HG03039 (cell line): ENCODE data around the gene SLC9A7.
"Not testable (repeated sequence)": the region's sequence is repeated elsewhere in the genome, so short reads cannot be mapped to it uniquely, and the experiment has no call there.

ENCODE experiments used
- ATAC-seq: cut with Tn5 transposase; IDR thresholded peaks from one replicate; pipeline ENCODE4 v1.9.1; 2021; ENCODE audit warnings: mild to moderate bottlenecking, moderate library complexity; ENCODE audit not compliant: unreplicated experiment

SLC9A7 gene

DNA sequence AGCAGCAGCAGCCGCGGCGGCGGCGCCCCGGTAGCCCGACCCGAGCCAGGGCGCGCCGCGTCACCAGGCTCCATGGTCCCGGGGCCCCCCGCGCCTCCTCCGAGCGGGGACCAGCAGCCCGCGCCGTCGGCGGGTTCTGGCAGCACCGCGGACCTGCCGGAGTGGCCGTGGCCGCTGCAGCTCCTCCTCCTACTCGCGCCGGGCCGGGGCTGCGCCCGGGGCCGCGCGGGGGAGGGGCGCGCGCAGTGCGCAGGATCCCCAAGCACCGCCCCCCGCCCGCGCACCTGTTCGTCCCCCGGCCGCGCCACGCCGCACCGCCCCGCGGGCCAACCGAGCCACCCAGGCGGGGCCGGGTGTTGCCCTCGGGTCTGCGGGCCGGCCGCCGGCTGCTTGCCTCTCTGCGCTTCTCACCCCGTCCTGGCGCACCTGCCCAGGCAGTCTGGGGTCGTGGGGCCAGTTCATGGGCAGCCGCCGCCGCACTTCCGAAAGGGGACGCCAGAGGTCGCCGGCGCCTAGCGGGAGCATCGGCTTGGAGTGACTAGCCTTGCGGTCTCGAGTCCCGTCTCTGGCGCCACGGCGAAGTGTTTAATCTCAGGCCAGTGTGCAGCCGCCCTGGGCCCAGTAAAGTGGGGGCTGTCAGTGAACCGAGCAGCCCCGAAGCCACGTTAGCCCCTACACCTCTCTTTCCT, at the start of gene SLC9A7:
TSS of gene SLC9A7 (minus strand) at position 163 of the 689 bp plus-strand sequence. CDS start at position 74, 89 bp downstream.
- ATAC-seq: peak; percentile 70

DNA sequence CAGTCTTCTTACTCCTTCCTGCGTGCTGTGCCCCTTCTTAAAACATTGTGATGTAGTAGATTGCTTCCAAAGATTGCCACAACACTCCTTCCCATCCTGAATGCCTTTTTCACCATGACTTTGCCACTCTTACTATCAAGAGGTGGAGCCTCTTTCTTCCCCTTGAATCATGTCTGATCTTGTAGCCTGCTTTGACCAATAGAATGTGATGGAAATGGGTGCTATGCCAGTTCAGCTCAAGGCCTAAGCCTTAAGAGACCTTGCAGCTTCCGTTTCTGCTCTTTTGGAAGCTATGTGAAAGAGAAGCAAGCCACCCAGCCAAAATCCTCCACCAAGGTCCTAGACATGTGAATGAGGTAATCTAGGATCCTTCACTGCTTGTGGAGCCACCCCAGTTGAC, 46.4 kb upstream of the SLC9A7 start:
- ATAC-seq: no peak

DNA sequence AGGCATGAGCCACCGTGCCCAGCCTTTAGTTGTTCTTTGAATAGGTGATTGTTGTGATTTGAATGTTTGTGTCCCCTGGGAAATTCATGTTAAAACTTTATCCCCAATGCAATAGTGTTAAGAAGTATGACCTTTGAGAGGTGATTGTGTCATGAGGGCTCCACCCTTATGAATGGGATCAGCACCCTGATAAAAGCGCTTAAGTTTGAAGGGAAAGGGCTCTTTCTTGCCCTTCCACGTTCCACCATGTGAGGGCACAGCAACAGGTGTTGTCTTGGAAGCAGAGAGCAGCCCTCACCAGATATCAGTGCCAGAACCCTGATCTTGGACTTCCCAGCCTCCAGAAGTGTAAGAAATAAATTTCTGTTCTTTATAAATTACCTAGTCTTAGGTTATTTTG, 44.2 kb upstream of the SLC9A7 start:
- ATAC-seq: no peak

DNA sequence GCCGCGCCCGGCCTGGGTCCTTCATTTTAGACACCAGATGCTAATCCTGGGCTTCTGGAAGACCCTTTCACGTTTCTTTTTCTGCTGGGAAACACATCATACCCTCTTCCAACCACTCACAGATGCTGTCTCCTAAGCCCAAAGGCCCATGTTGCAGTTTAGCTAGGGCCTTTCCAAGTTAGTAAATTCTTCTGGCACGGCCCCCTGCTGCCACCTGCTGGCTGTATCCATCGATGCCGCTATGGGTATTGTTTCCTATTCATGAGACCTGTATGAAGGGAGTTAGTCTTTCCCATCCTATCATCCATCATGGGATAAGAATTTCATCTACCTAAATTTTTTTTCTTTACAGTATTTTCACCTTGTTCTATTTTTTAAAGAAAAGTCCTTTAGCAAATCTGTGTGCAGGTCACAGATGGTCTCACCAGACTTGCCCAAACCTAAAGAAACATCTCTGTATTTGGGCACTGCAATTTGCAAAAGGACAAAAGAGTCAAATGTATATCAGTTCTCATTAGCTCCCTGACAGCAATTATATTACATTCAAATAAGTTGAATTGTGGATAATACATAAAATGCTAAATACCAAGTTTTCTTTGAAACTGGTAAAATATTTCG, 37.8 kb upstream of the SLC9A7 start:
- no peak for ATAC-seq

DNA sequence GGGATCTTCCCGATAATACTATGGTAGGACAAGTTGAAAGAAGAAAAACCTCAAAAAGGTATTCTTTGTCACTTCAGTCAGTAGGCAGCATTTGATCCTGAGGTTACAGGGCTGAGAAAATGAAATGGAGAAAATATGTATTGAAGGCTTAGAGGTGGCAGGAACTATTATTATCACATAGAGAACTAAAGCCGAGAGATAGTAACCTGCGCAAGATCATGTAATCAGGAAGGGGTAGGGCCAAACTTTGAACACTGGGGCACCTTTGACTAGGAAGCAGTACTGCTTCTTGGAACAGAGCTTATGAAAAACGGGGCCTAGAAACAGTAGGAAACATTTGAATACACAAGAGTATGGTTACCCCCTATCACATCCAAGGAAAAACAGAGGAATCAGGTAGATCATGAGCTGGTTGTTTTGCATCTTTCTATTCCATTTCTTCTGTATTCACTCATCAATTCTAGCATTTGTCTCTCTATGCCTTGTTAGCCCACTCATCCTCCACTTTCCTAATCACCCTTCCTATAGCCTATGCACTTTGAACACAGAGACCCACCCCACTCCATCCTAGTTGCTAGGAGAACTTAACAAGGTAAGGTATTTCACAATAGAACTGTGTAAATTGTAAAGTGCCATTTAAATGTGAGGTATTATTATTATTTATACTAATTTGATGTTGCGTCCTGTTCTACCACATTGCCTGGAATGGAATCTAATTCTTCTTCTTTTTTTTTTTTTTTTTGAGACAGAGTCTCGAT, 34.6 kb upstream of the SLC9A7 start:
- ATAC-seq: no peak

DNA sequence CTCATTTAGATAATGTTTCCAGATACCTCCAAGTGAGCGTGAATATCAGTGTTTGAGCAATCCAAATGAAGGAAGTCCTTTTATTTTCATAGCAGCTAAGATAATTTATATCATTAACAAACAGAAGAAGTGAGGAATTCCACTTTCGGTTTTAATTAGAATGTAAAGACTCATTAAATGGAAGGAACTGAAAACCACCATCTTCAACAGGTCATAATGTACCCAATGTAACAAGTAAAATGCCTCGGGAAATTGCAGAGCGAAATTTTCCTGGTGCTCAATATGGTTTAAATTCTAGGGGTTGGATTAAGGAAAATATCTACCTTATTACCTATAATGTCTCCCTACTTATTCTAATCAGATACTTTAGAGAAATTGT, 33.9 kb upstream of the SLC9A7 start:
- no peak for ATAC-seq

DNA sequence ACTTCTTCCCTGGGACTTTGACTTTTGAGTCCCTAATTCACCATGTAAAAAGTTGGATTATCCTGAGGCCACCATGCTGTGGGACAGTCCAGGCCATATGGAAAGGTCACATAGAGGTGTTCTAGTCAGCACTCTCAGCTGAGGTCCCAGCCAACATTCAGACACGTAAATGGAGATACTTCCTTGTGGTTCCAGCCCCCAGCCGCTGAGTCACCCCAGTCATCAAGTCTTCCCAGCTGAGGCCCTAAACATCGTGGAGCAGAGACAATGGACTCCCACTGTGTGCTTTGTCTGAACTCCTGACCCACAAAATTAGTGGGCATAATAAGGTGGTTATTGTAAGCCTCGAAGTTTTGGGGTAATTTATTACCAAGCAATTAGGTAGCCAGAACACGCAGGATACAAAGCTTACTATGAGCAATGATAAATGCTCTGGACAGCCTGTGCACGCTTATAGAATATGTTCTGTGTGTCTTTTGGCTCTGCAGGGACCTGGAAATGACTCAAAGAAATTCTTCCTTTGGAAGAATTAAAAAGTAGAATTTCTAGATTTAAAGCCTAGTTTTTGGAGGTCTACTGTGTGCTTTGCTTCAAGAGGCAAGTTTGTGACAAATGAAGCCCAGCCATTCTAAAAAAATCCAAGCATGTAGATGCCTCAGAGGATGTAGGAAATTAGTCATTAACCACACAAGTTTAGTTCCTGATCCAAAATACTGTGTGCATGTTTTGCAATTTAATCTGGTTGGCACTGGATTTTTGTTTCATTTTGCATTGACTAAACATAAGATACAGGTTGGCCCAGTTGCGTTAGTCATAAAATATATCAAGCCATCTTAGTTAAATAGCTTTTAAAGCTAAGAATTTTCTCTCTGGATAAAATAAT, 33.2 kb upstream of the SLC9A7 start:
- no peak for ATAC-seq

DNA sequence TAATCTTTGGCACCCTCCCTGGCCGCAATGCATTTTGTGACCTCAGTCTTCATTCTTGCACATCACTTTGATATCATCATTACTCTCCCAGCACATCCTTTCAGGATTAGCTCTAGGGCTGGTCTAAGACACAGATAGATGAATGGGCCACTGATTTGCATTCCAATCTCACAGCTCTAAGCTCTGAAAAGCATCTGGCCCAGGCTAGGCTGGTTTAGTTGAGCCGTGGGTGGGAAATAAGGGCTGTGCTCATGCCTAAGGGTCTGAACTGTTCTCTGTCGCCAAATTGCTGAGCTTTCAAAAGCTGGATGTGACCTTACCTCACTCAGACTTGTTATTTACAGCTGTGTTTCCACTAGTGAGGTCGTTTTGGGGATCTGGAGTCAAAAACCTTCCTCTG, 30.0 kb upstream of the SLC9A7 start:
- no peak for ATAC-seq

DNA sequence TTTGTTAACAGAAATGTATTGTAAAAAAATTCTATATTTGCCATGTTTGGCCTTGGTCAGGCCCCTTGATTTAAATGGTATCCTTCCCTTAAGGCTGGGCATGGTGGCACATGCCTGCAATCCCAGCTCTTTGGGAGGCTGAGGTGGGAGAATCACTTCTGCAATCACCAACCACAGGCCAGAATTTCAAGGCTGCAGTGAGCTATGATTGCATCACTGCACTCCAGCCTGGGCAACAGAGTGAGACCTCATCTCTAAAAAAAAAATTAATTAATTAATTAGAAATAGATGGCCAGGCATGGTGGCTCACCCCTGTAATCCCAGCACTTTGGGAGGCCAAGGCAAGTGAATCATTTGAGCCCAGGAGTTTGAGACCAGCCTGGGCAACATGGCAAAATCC, 25.5 kb upstream of the SLC9A7 start:
- ATAC-seq: not testable (repeated sequence)

DNA sequence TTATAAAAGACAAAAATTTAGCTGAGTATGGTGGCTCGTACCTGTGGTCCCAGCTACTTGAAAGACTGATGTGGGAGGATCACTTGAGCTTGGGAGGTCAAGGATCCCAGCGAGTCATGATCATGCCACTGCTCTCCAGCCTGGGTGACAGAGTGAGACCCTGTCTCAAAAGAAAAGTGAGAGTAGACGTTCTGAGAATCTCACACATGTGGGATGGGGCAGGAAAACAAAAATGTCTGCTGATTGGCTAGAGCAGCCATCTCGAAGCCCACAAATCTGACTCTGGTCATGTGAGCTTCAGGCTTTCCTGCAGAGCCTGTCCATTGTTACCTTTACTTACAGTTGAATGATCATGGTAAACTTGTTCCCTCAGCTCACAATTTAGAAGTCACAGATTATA, 23.1 kb upstream of the SLC9A7 start:
- no peak for ATAC-seq

DNA sequence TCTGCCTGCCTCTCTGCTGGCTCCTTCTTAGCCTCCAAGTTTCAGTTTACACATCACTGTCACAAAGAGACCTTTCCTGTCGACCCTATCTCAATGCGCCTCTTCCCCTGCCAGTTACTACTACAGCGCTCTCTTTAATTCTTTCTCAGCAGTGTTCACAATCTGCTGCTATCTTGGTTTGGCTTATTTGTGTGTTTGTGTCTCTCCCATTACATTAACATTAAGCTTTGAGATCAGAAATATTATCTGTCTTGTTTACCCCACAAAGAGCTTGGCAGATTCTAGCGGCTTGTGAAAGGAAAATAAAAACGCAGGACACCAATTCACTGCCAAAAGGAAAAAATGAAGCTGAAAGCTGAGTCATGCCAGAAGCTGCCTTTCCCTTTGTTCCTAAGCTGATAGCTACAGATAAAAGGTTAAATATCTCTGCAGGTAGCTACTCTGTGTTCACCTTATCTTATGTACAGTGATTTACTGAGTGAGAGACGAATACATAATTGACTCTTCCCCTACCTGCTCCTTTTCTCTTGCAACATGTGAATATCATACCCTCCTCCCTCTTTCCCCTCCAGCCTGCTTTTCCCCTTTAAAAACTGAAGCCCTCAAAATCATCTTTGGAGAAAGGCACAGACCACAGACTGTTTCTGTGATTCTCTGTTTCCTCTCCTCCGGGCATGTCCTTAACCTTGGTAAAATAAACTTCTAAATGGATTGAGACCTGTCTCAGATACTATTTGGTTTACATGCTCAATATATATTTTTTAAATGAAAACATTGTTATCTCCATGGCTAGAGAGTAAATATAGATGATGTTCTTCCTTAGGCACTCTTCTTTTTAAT, 19.3 kb upstream of the SLC9A7 start:
- no peak for ATAC-seq

DNA sequence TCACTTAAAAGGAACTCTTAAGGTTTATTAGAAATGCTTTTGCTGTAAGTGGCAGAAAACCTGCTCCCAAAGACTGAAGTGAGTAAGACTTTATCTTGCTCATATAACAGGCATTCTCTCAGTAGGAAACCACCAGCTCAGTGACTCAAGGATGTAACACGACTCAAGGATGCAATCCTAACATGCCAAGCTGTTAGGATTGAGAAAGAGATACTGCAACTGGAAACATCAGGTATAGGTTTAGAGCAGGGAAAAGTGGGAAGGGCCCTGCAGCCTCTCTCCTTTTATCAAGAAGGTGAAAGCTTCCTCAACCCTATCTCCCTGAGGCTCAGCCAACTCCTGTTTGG, 11.9 kb upstream of the SLC9A7 start:
- ATAC-seq: no peak

DNA sequence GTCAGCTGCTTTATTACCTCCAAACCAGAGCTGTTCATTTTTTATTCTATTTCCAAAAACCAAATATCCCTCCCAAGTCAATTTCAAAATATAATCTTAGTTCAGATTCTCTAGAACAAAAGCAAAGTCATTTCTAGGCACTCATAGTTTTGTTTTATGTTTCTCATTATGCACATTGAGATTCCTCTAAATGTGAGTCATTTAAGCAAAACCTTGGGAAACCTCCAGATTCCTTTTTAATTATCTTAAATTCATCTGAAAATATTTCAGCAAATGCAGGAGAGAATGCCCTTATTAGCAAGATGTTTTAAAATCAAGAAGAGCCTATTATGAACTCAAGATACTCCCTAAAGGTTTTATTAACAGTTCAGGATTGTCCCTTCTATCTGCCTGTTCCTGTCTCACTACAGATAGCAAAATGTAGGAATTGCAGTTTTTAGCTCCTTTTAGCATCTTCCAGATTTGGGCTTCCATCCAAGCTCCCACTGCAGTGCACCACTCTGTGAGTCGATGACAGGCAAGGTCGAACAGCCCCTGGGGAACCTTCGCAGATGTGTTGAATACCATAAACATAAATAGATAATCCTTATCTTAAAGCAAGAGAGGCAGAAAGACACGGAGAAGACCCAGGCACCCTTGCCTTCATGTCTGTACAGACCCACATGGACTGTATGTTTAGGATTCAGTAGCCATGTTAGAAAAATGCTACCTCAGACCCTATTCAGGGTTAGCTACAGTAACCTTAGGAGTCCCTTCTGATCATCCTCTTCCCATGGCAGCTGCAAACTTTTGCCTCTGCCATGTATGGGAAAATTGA, 11.3 kb upstream of the SLC9A7 start:
- ATAC-seq: no peak

DNA sequence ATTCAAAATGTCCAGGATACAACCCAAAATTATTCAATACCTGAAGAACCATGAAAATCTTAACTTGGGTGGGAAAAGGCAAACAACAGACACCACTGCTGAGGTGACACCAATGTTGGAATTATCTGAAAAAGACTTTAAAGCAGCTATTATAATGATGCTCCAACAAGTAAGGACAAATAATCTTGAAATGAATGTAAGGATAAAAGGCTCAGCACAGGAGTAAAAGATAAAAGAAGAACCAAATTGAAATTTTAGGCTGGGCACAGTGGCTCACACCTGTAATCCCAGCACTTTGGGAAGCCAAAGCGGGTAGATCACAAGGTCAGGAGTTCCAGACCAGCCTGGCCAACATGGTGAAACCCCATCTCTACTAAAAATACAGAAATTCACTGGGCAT, 4.0 kb upstream of the SLC9A7 start:
- ATAC-seq: no peak

DNA sequence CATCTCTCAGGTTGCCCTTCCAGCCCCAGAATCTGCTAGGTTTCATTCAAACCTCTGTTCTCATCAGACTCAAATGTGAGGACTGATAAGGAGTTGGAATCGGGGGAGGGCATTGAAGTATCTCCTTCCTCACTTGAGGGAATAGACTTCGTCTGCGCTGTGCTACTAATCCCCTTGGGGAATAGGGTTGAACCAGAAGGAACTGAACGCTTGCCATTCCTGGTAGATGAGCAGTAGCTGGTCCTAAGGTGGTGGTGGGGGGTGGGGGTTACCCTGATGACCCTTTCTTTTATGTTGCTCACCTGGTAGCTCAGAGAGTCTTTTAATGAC, 692 bp upstream of the SLC9A7 start:
- no peak for ATAC-seq

DNA sequence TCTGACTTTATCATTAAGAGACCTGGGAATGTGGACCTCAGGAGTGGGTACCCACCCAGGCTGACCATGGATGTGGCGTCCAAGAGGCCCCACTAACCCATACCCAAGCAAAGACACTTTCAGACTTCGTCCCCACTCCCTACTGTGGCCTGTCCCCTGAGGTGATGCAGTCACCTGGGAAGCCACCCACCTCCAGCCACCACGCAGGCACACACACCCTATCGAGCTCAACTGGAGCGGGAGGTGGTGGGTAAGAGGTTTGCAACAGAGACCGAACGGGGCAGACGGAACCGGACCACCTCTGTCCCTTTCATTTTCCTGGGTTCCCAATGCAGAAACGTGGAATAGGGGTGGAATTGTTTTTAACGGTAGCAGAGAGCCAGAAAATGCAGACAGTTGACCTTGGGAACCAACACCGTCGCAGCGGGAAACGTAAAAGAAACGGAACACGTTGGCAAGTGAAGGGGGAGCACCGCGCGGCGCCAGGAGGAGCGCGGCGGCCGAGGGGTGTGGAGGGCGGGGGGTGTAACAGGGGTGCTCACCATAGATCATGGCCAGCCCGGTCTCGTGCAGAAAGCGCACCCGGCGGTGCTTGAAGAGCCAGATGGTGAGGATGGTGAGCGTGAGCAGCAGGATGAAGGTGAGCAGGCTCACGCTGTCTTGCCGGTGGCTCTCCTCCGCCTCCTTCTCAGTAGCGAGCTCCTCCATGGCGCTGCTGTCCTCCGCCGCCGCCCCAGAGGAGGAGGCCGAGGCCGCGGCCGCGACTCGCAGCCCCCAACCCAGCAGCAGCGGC, 559 bp downstream of the SLC9A7 start:
- ATAC-seq: peak; percentile 20

DNA sequence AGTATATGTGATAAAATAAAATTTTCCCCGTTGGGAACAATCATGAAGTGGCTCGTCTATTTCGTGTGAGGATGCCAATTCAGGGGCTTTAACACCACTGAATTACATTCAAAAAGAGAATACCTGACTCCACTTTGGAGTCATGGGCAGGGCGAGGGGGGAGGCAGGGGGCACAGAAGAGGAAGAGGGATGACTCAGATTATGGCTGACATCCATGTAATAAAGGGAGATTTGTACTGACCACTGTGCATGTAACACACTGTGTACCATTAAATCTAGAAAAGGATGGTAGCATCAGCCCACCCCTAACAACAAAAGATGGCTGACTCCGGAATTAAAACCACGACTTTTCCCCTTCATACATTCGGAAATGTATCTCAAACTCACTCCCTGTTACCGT, 1.3 kb downstream of the SLC9A7 start:
- ATAC-seq: no peak

DNA sequence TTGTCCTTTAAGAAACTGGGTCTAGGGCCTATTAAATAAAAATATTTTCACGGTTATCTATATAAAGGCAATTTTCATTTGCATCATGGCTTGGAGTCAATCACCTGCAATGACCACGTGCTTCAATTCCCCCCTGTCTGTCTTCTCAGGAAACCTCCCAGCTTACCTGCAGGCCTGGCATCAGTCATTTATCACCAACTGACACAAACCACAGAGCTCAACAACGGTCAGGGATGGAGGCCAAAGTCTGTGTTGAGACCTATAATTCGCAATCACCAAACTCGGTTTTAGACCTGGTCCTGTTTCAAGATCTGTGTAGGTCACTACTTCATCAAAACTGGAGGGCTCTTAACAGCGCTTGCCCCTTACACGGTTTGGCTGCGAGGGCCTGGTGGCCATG, 1.9 kb downstream of the SLC9A7 start:
- ATAC-seq: no peak

DNA sequence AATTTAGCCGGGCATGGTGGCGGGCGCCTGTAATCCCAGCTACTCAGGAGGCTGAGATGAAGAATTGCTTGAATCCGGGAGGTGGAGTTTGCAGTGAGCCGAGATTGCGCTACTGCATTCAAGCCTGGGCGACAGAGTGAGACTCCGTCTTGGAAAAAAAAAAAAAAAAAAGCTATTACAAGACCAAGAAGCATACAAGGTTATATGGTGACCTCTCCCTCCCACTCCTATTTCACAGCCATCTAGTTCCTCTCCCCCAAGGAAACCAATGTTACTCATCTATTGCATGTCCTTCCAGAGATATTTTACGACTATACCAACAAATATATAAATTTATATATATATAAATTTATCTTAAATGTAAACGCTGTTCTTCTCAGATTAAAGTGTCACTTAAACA, 3.2 kb downstream of the SLC9A7 start:
- no peak for ATAC-seq
